Chondrocyte (in vitro differentiated cells): ENCODE results near the gene L3MBTL2. TPM values are rescaled to one million over a fixed set of nuclear protein-coding genes. Genes with fewer than 3 reads are reported as not detected.

ENCODE experiments used
- DNase-seq: peaks from one replicate; pipeline ENCODE4 v3.0.0; 2021; ENCODE audit warnings: mixed read lengths, low spot score
- H3K27ac Mint-ChIP-seq: one replicate; pipeline ENCODE4 v1.8.0; 2021; ENCODE audit warnings: mild to moderate bottlenecking, moderate library complexity, mixed read lengths; ENCODE audit not compliant: unreplicated experiment
- H3K27me3 Mint-ChIP-seq: 2 replicates; pipeline ENCODE4 v1.8.0; 2021; ENCODE audit warnings: low read depth, mixed read lengths
- H3K36me3 Mint-ChIP-seq: 2 replicates; pipeline ENCODE4 v1.8.0; 2021; ENCODE audit warnings: low read depth, mixed read lengths
- H3K4me1 Mint-ChIP-seq: 2 replicates; pipeline ENCODE4 v1.8.0; 2021; ENCODE audit warnings: low read depth, mild to moderate bottlenecking, mixed read lengths
- H3K4me3 Mint-ChIP-seq: one replicate; pipeline ENCODE4 v1.8.0; 2021; ENCODE audit warnings: mild to moderate bottlenecking, moderate library complexity, mixed read lengths; ENCODE audit not compliant: unreplicated experiment
- H3K9me3 Mint-ChIP-seq: 2 replicates; pipeline ENCODE4 v1.8.0; 2021; ENCODE audit warnings: low read depth, mixed read lengths
- total RNA-seq: library from RNA; stranded (reverse); gene quantifications from 3 replicates; pipeline ENCODE4 v1.2.1, GENCODE V29; 2021
- TF ChIP-seq, protein P1 (sequence below): fragments of 200-600 bp; sonication (generic); IDR thresholded peaks from 2 replicates; pipeline ENCODE4 v1.5.0; 2021; ENCODE audit warnings: antibody characterized with exemption, mild to moderate bottlenecking, moderate library complexity

The L3MBTL2 gene
- total RNA-seq, 1 donor from 2014 or later: 17.7 TPM

DNA sequence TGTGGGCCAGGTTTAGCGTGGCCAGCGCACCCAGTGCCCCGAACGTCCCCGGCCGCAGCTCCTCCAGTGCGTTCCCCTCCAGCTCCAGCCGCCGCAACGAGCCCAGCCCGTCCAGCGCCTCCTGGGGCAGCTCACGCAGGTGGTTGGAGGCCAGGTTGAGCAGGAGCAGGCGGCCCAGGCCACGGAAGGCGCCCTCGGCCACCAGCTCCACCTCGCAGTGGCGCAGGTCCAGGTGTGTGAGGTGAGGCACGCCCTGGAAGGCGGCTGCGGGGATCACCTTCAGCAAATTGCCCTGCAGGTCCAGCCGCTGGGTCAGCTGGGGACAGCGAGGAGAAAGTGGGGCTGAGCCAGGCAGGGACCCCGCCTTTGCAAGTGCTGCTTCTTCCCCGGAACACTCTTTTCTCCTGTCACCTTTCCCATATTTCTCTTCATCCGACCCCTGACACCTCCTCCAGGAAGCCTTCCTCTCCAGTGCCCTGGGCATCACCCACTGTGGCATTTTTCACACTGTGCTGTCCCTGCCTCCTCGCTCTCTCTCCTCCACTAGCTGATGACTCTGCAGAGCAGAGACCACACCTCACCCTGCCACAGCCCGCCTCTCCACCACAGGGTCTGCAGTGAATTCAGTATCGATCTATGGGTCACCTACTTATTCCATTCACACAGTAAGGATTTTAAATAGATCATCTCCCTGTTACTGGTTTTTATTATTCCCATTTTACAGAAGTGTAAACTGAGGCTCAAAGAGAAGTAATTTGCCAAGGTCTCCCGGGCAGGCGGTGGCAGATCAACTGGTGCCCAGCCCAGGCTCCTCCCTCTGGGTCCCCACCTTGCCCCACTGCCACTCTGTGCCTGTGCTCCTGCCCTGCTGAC is 33.7 kb downstream of the L3MBTL2 start:
- H3K36me3 Mint-ChIP-seq: no peaks in the 10 kb centered on the region
- DNase-seq: no peak
- TF ChIP-seq, protein P1, sequence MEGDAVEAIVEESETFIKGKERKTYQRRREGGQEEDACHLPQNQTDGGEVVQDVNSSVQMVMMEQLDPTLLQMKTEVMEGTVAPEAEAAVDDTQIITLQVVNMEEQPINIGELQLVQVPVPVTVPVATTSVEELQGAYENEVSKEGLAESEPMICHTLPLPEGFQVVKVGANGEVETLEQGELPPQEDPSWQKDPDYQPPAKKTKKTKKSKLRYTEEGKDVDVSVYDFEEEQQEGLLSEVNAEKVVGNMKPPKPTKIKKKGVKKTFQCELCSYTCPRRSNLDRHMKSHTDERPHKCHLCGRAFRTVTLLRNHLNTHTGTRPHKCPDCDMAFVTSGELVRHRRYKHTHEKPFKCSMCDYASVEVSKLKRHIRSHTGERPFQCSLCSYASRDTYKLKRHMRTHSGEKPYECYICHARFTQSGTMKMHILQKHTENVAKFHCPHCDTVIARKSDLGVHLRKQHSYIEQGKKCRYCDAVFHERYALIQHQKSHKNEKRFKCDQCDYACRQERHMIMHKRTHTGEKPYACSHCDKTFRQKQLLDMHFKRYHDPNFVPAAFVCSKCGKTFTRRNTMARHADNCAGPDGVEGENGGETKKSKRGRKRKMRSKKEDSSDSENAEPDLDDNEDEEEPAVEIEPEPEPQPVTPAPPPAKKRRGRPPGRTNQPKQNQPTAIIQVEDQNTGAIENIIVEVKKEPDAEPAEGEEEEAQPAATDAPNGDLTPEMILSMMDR: no peak
- no peak overlapping the region for H3K27ac Mint-ChIP-seq
- peak overlapping the region; percentile 33 for H3K4me3 Mint-ChIP-seq
- peaks cover 3% of the 10 kb centered on the region for H3K4me1 Mint-ChIP-seq
- no peaks in the 10 kb centered on the region for H3K27me3 Mint-ChIP-seq
- no peaks in the 10 kb centered on the region for H3K9me3 Mint-ChIP-seq

GRCh38 chr22:41239443-41240128 is 34.5 kb downstream of the L3MBTL2 start:
- DNase-seq: no peak
- Mint-ChIP-seq H3K27me3 (no peaks in the 10 kb centered on the region), H3K9me3 (no peaks in the 10 kb centered on the region), H3K27ac (no peak overlapping the region), H3K4me1 (peaks cover 3% of the 10 kb centered on the region), H3K4me3 (no peak overlapping the region), H3K36me3 (no peaks in the 10 kb centered on the region)
- TF ChIP-seq, protein P1: no peak

GRCh38 chr22:41240377-41241132 is 35.4 kb downstream of the L3MBTL2 start, which contains the start of gene CHADL:
CHADL (minus strand) TSS chr22:41240931; CDS start chr22:41240881, 50 bp downstream.
- Mint-ChIP-seq H3K9me3 (no peaks in the 10 kb centered on the region), H3K4me3 (no peak within 1 kb of the TSS), H3K4me1 (peaks cover 3% of the 10 kb centered on the region), H3K27me3 (no peaks in the 10 kb centered on the region), H3K27ac (no peak within 1 kb of the TSS), H3K36me3 (peaks cover 2% of the 10 kb centered on the region)
- TF ChIP-seq, protein P1: no peak
- no peak for DNase-seq

DNA sequence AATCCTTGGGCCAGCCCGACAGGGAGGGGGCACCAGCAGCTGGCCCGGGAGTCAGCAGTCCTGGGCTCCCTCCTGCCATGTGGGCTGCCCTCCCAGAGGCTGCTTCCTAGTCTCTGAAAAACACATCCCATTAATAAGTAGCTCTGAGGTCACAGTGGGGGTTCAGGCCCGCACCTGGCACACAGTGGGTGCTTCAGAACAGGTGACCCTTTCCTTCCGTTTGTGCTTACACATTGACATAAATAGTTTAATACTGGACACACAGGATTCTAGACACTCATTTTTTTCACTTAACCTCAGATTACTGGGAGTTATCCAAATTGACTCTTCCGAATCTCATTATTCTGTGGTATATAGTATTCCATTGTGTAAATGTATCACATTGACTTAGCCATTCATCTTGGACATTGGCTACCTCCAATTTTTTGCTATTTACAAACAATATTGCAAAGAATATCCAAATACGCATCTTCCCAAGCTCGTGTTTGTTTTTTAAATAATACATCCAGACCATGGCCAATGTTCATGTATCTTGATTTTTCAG is 36.1 kb downstream of the L3MBTL2 start:
- Mint-ChIP-seq H3K4me1 (peaks cover 3% of the 10 kb centered on the region), H3K4me3 (no peak overlapping the region), H3K27me3 (no peaks in the 10 kb centered on the region), H3K9me3 (no peaks in the 10 kb centered on the region), H3K36me3 (peaks cover 2% of the 10 kb centered on the region), H3K27ac (no peak overlapping the region)
- DNase-seq: no peak
- TF ChIP-seq, protein P1: no peak
